SK-N-MC (cell line): ENCODE results near the gene RPL26.

Experiments used
- EZH2 ChIP-seq: fragments of 200-600 bp; sonication (generic); IDR thresholded peaks from one replicate; pipeline ENCODE4 v1.6.1; 2017; ENCODE audit warnings: antibody characterized with exemption
- FOXP2 ChIP-seq: optimal IDR thresholded peaks from 2 replicates; pipeline ENCODE3; 2011; ENCODE audit warnings: mild to moderate bottlenecking, moderate library complexity; ENCODE audit not compliant: insufficient read depth; ENCODE audit errors: extremely low read length, control extremely low read depth
- POLR2AphosphoS5 ChIP-seq: IDR thresholded peaks from 2 replicates; pipeline ENCODE4 v1.6.1; 2012; ENCODE audit warnings: mild to moderate bottlenecking, low read depth, low read length, borderline replicate concordance

DNA sequence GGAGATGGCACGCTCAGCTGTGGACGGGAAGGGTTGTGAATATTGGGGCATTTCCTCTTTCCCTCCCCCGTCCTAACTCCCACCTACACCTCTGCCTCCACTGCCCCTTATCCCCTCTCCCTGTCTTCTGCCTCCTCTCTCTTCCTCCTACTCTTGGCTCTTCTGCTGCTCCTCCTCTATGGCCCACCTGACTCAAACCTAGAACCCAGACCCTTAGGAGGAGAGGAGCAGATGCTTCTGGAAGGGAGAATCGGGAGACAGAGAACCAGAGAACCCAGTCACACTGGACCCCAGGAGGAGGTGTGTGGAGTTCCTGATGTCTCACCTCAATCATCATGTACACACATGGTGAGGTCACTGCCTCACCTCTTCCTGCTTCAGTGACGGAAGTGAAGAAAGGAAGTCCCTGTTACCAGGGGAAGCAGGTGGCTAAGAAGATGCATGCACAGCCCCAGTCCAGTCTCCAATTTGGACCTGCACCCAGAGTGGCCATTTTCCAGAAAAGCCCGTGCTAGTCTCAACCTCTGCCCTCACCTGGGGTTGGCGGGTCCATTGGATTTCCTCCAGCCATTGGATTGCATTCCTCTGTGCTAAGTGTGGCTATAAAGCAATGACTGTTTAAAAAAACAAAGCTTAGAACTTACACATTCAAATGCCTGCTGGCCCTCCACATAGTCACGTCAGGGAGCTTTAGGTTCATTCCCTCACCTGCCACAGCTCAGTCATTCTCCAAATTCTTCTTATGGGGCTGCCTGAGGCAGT is 10.7 kb upstream of the RPL26 start:
- TF ChIP-seq EZH2 = no peak
- TF ChIP-seq POLR2AphosphoS5 = no peak
- TF ChIP-seq FOXP2 = no peak
